HepG2 (cell line): ENCODE data around the gene TCF7L2. TPM values are rescaled to one million over a fixed set of nuclear protein-coding genes. Genes with fewer than 3 reads are reported as not detected.

Experiments used
- ATAC-seq: fragments of 200-7000 bp; cut with Tn5 transposase; 3 replicates; pipeline ENCODE4 v1.9.1; 2020; ENCODE audit warnings: mild to moderate bottlenecking, moderate library complexity
- BruUV-seq: library from RNA; stranded (reverse); fragments of 400-500 nt; replicated peaks from 2 replicates; lab custom pipeline; 2021; lab: Mats Ljungman, UMichigan
- CTCF ChIA-PET: fragments of 300-600 bp; formaldehyde crosslinking; extraction: SDS; loops from one replicate; lab custom pipeline; 2021; ENCODE audit warnings: low total read pairs, inconsistent platforms, low intra/inter-chr PET ratio; lab: Yijun Ruan, JAX
- POLR2A ChIA-PET: fragments of 350-600 bp; sonication (Branson Sonifier 250); formaldehyde crosslinking; loops from one replicate; lab custom pipeline; 2020; ENCODE audit warnings: antibody characterized with exemption, inconsistent platforms; lab: Yijun Ruan, JAX
- DNase-seq: peaks from one replicate; pipeline ENCODE4 v3.0.0-alpha.2; 2015; ENCODE audit warnings: low spot score
- FAIRE-seq: peaks from 3 replicates; lab custom pipeline; 2011; peaks lifted over from hg19 to GRCh38; lab: Jason Lieb, UNC
- H2AFZ ChIP-seq: one replicate; pipeline ENCODE4 v1.6.1; 2011; ENCODE audit warnings: low read length, inconsistent platforms
- H3K27ac ChIP-seq: fragments of 300-600 bp; 3 replicates; pipeline ENCODE4 v1.8.0; 2011; ENCODE audit warnings: mixed run types, mild to moderate bottlenecking, mixed read lengths, low read length, inconsistent platforms; ENCODE audit not compliant: insufficient read depth; ENCODE audit errors: extremely low read length
- H3K27me3 ChIP-seq, 2 experiments: fragments of 200-600 bp in 1 of 2; 2 replicates in 1 of 2; 3 replicates in 1 of 2; pipeline versions ENCODE4 v1.6.0 to v1.8.0; 2011; ENCODE audit warnings: low read length in 2 of 2, mild to moderate bottlenecking in 2 of 2, moderate library complexity in 2 of 2, inconsistent platforms in 1 of 2; ENCODE audit not compliant: insufficient read depth in 2 of 2, control insufficient read depth in 1 of 2
- H3K36me3 ChIP-seq, 2 experiments: fragments of 200-600 bp in 1 of 2; replicated peaks in 1 of 2; 2 replicates in 1 of 2; 3 replicates in 1 of 2; pipeline versions ENCODE4 v1.5.1 to v1.8.0; 2011; ENCODE audit warnings: low read length in 2 of 2, inconsistent platforms in 1 of 2; ENCODE audit not compliant: insufficient read depth in 2 of 2, control insufficient read depth in 1 of 2
- H3K4me1 ChIP-seq: 2 replicates; pipeline ENCODE4 v1.5.1; 2012; ENCODE audit warnings: low read length, inconsistent platforms; ENCODE audit not compliant: insufficient read depth
- H3K4me2 ChIP-seq: 2 replicates; pipeline ENCODE4 v1.6.0; 2011; ENCODE audit warnings: low read depth, low read length, inconsistent platforms
- H3K4me3 ChIP-seq, 3 experiments: fragments of 200-600 bp in 1 of 3; sonication (generic), shearing (Covaris generic) in 1 of 3; replicated peaks in 1 of 3; 2 replicates each; pipeline ENCODE4 v1.5.1; 2011 to 2016; ENCODE audit warnings: low read length in 3 of 3, inconsistent platforms in 2 of 3, low read depth in 2 of 3, mild to moderate bottlenecking in 2 of 3, control low read depth in 1 of 3, mixed read lengths in 1 of 3; ENCODE audit not compliant: insufficient read depth in 1 of 3
- H3K79me2 ChIP-seq: one replicate; pipeline ENCODE4 v1.6.1; 2011; ENCODE audit warnings: low read length, inconsistent platforms; ENCODE audit not compliant: insufficient read depth
- H3K9ac ChIP-seq: 2 replicates; pipeline ENCODE4 v1.6.0; 2011; ENCODE audit warnings: mild to moderate bottlenecking, low read depth, low read length, inconsistent platforms; ENCODE audit not compliant: insufficient read depth
- H3K9me3 ChIP-seq: 2 replicates; pipeline ENCODE4 v1.5.1; 2012; ENCODE audit warnings: mild to moderate bottlenecking, low read length
- H4K20me1 ChIP-seq: 2 replicates; pipeline ENCODE4 v1.6.0; 2011; ENCODE audit warnings: inconsistent platforms, mild to moderate bottlenecking, low read length, moderate library complexity; ENCODE audit not compliant: insufficient read depth
- ASH2L ChIP-seq: fragments of 300-600, 200-600 bp; sonication (generic); IDR thresholded peaks from 2 replicates; pipeline ENCODE4 v1.7.0; 2017; ENCODE audit warnings: low read depth, mild to moderate bottlenecking, moderate library complexity, mixed read lengths, low read length; ENCODE audit not compliant: insufficient read length
- CEBPB ChIP-seq: IDR thresholded peaks from 2 replicates; pipeline ENCODE4 v1.6.1; 2011; ENCODE audit warnings: low read depth, low read length, improper control_type of control experiment, borderline replicate concordance
- CSRNP1 ChIP-seq: sonication (generic); formaldehyde crosslinking; IDR thresholded peaks from 2 replicates; pipeline ENCODE4 v1.8.1; 2023; ENCODE audit warnings: mild to moderate bottlenecking, missing genetic modification reagents
- GFI1 ChIP-seq: sonication (generic); formaldehyde crosslinking; IDR thresholded peaks from 2 replicates; pipeline ENCODE4 v1.5.0; 2020; ENCODE audit warnings: missing genetic modification reagents, mild to moderate bottlenecking, borderline replicate concordance
- KMT2A ChIP-seq: sonication (generic); formaldehyde crosslinking; IDR thresholded peaks from 2 replicates; pipeline ENCODE4 v1.4.0; 2020; ENCODE audit warnings: missing genetic modification reagents
- POLR2A ChIP-seq, 2 experiments: IDR thresholded peaks; 2 replicates each; pipeline ENCODE4 v1.6.1; 2011; ENCODE audit warnings: low read depth in 2 of 2, low read length in 2 of 2, mild to moderate bottlenecking in 1 of 2, moderate library complexity in 1 of 2; ENCODE audit not compliant: insufficient read depth in 1 of 2
- PPARG ChIP-seq: conservative IDR thresholded peaks from 2 replicates; pipeline ENCODE4 v1.6.1; 2016; ENCODE audit warnings: missing biosample characterization, missing genetic modification reagents
- RARA ChIP-seq: IDR thresholded peaks from 2 replicates; pipeline ENCODE4 v1.6.1; 2016; ENCODE audit warnings: missing genetic modification reagents, missing compliant biosample characterization
- SSRP1 ChIP-seq: IDR thresholded peaks from 2 replicates; pipeline ENCODE4 v1.6.1; 2016; ENCODE audit warnings: control low read depth
- ZNF263 ChIP-seq: sonication (generic); formaldehyde crosslinking; IDR thresholded peaks from 2 replicates; pipeline ENCODE4 v1.4.0; 2020; ENCODE audit warnings: missing genetic modification reagents
- ZNF337 ChIP-seq: sonication (generic); formaldehyde crosslinking; IDR thresholded peaks from 2 replicates; pipeline ENCODE4 v1.5.1; 2020; ENCODE audit warnings: missing genetic modification reagents, low read depth, mild to moderate bottlenecking, borderline replicate concordance
- ZNF605 ChIP-seq: sonication (generic); formaldehyde crosslinking; IDR thresholded peaks from 2 replicates; pipeline ENCODE4 v1.8.0; 2022; ENCODE audit warnings: mild to moderate bottlenecking, missing genetic modification reagents
- WGBS: methylation state at CpG from one replicate; pipeline ENCODE4 v1.1.6; 2017; ENCODE audit warnings: low lambda C conversion rate; 5-methylcytosine and 5-hydroxymethylcytosine counted together
- in situ Hi-C: cut with HindIII; loops from 2 replicates; pipeline ENCODE4 v1.10.0; 2017; ENCODE audit warnings: low pct_unique_long_range_greater_than_20kb; ENCODE audit not compliant: extremely low pct_ligation_motif_present
- intact Hi-C: fragments of 100-400 bp; cut with micrococcal nuclease; formaldehyde crosslinking; loops from one replicate; pipeline ENCODE4 v1.10.0; 2022; ENCODE audit not compliant: unreplicated experiment
- polyA plus RNA-seq, 8 experiments: library from polyadenylated mRNA; depleted of rRNA in 3 of 8; stranded (reverse) in 7 of 8; unstranded in 1 of 8; fragments of >200 nt; fragmentation: Illumina TruSeq in 4 of 8; extraction: Trizol in 4 of 8; gene quantifications; 2 replicates each; pipeline versions ENCODE4 v1.2.1 to v1.2.3, GENCODE V29; 2011 to 2016; ENCODE audit warnings: low read depth in 4 of 8, missing spikeins in 1 of 8, mixed read lengths in 1 of 8; ENCODE audit not compliant: insufficient read depth in 1 of 8
- total RNA-seq, 5 experiments: library from RNA; depleted of rRNA; stranded (reverse); fragments of >200 nt; fragmentation: Illumina TruSeq; extraction: Trizol; gene quantifications; 2 replicates each; pipeline ENCODE4 v1.2.3, GENCODE V29; 2016; ENCODE audit warnings: low read depth in 1 of 5
- TF ChIP-seq, protein P1 (sequence below): sonication (generic); formaldehyde crosslinking; IDR thresholded peaks from 2 replicates; pipeline ENCODE4 v1.4.0; 2020; ENCODE audit warnings: missing genetic modification reagents, borderline replicate concordance
- TF ChIP-seq, protein P2 (sequence below): IDR thresholded peaks from 2 replicates; pipeline ENCODE4 v1.6.1; 2016; ENCODE audit warnings: missing compliant biosample characterization, missing genetic modification reagents, borderline replicate concordance

Gene TCF7L2
- total and polyA plus RNA-seq, 2 of the 13 experiments (the other 11 are each of a cell fraction or from before 2014, with no cell fraction given) = 3.9 to 13.7 TPM

GRCh38 chr10:112953174-112954159 lies 3.4 kb downstream of the TCF7L2 start:
- POLR2A ChIA-PET = interaction anchor here (0.9 to 1.3 kb wide), 6 partner anchors 8 to 120 kb away, joined by 3 to 5 read pairs (median 4); no protein-coding TSS in a partner anchor
- no peaks in the 10 kb centered on the region for H3K9me3 ChIP-seq
- peak overlapping the region; percentile 90 to 95 (median 93) for H3K4me3 ChIP-seq
- in situ Hi-C loops = loop anchor here (5.0 to 10.0 kb wide), 2 partner anchors 141 to 389 kb away; no protein-coding TSS in a partner anchor
- no peak for FAIRE-seq
- H3K4me2 ChIP-seq = peak overlapping the region; percentile 95
- H2AFZ ChIP-seq = no peak overlapping the region
- peak overlapping the region; percentile 93 for H3K9ac ChIP-seq
- peaks cover 41% of the 10 kb centered on the region for H4K20me1 ChIP-seq
- peaks cover 74% of the 10 kb centered on the region for H3K79me2 ChIP-seq
- peak; percentile 17; the same call in 1 of the 3 replicates for ATAC-seq
- H3K36me3 ChIP-seq = peaks cover 5 to 26% of the 10 kb centered on the region in 2 experiments
- CTCF ChIA-PET = no interaction called here
- 9% methylated on average over 26 of the region's 26 CpGs for WGBS
- TSS peak; percentile 30 for BruUV-seq
- H3K27ac ChIP-seq = peak overlapping the region; percentile 97
- intact Hi-C loops = loop anchor here (5.0 to 10.0 kb wide), 3 partner anchors 111 to 211 kb away; no protein-coding TSS in a partner anchor
- peaks cover 62% of the 10 kb centered on the region for H3K4me1 ChIP-seq
- H3K27me3 ChIP-seq = no peaks in the 10 kb centered on the region; a peak in 1 of 5 replicates
- no peak for DNase-seq
- peak; percentile 22 for TF ChIP-seq ASH2L
- 0 out of 2 replicates have a peak, but pooled peaks have one; percentile 50 for TF ChIP-seq SSRP1 (CRISPR knock-in tag)
- TF ChIP-seq, protein P1, sequence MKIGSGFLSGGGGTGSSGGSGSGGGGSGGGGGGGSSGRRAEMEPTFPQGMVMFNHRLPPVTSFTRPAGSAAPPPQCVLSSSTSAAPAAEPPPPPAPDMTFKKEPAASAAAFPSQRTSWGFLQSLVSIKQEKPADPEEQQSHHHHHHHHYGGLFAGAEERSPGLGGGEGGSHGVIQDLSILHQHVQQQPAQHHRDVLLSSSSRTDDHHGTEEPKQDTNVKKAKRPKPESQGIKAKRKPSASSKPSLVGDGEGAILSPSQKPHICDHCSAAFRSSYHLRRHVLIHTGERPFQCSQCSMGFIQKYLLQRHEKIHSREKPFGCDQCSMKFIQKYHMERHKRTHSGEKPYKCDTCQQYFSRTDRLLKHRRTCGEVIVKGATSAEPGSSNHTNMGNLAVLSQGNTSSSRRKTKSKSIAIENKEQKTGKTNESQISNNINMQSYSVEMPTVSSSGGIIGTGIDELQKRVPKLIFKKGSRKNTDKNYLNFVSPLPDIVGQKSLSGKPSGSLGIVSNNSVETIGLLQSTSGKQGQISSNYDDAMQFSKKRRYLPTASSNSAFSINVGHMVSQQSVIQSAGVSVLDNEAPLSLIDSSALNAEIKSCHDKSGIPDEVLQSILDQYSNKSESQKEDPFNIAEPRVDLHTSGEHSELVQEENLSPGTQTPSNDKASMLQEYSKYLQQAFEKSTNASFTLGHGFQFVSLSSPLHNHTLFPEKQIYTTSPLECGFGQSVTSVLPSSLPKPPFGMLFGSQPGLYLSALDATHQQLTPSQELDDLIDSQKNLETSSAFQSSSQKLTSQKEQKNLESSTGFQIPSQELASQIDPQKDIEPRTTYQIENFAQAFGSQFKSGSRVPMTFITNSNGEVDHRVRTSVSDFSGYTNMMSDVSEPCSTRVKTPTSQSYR = no peak
- TF ChIP-seq KMT2A (CRISPR knock-in tag) = peak; percentile 58; the same call in 1 of the 2 replicates
- TF ChIP-seq CEBPB = no peak
- TF ChIP-seq GFI1 (CRISPR knock-in tag) = 0 out of 2 replicates have a peak, but pooled peaks have one; percentile 32
- TF ChIP-seq CSRNP1 = no peak
- TF ChIP-seq ZNF605 (CRISPR knock-in tag) = 0 out of 2 replicates have a peak, but pooled peaks have one; percentile 16
- TF ChIP-seq ZNF263 = peak; percentile 51; the same call in 1 of the 2 replicates
- TF ChIP-seq, protein P2, sequence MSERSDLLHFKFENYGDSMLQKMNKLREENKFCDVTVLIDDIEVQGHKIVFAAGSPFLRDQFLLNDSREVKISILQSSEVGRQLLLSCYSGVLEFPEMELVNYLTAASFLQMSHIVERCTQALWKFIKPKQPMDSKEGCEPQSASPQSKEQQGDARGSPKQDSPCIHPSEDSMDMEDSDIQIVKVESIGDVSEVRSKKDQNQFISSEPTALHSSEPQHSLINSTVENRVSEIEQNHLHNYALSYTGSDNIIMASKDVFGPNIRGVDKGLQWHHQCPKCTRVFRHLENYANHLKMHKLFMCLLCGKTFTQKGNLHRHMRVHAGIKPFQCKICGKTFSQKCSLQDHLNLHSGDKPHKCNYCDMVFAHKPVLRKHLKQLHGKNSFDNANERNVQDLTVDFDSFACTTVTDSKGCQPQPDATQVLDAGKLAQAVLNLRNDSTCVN (CRISPR knock-in tag) = no peak
- TF ChIP-seq RARA (CRISPR knock-in tag) = no peak
- 0 out of 2 replicates have a peak, but pooled peaks have one; percentile 43 for TF ChIP-seq ZNF337 (CRISPR knock-in tag)
- TF ChIP-seq POLR2A (IDR thresholded peaks at IDR 0.05; ENCODE audit: insufficient read depth in 1 of 2, low read depth in 2 of 2, low read length in 2 of 2) = 0 out of 4 replicates have a peak, but pooled peaks of 1 of the 2 experiments have one; percentile 24
- no peak for TF ChIP-seq PPARG (CRISPR knock-in tag)
